Measurements from ENCODE around the gene ESPN. TPM values are rescaled to one million over a fixed set of nuclear protein-coding genes. Genes with fewer than 3 reads are reported as not detected.

ESPN gene
- total RNA-seq, 4 donors from 2014 or later: 0.60 to 6.1 (median 1.7) TPM

DNA sequence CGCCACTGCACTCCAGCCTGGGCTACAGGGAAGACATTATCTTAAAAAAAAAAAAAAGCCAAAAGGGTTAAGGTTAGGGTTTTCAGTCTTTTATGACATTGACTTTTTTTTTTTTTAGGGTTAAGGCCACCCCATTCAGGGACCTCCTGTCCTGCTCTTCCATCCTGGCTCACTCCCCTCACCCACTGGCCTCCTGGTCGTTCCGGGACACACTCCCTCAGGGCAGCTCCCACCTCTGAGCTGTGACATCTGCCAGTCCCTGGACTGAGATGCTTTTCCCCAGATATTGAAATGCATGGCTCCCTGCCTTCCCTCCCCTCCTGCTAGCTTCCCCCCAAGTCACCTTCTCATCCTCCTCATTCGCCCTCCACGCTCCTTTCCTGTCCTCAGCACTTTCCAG lies 57.2 kb downstream of the ESPN start:
- no peak for TF ChIP-seq POLR2A (IDR thresholded peaks at IDR 0.05)
- no peak for DNase-seq (ENCODE audit: low spot score in 2 of 2)
- H3K4me3 ChIP-seq: no peak overlapping the region
- peaks cover 0 to 24% (median 9%) of the 10 kb centered on the region in 4 donors for H3K4me1 ChIP-seq
- H3K27me3 ChIP-seq: peaks cover 0 to 25% of the 10 kb centered on the region in 2 donors
- no peaks in the 10 kb centered on the region for H3K9me3 ChIP-seq
- WGBS, 2 donors: 88% methylated on average over 5 of the region's 5 CpGs
- H3K27ac ChIP-seq: no peak overlapping the region
- H3K36me3 ChIP-seq: peaks cover 0 to 4% (median 0%) of the 10 kb centered on the region in 3 donors

DNA sequence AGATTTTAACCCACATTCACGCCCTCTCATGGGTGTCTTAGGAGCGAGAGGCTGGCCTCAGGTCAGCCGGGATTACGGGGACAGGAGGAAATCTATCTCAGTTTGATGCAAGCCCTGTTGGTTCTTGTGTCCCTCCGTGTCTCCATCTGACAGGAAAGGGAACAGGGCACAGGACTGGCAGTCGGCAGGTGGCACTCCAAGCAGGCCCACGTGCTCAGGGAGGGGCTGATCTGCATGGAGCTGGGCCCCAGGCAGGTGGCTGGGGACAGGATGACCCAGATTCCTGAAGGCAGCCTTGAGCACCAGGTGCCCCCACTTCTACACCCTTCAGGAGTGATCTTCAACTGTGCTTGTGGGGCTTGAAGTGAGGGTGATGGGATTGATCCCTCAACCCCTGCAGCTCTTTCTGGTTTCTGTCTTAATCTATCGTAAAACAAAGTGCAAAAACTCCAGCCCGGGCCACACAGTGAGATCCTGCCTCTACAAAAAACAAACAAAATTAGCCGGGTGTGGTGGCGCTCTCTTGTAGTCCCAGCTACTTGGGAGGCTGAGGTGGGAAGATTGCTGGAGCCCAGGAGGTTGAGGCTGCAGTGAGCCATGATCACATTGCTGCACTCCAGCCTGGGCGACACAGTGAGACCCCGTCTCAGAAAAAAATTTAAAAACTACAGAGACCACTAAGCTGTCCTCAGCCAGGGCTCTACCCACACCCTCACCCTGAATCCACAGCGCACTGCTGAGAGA lies 58.6 kb downstream of the ESPN start:
- no peak for TF ChIP-seq EP300 (IDR thresholded peaks at IDR 0.05)
- TF ChIP-seq, protein P1, sequence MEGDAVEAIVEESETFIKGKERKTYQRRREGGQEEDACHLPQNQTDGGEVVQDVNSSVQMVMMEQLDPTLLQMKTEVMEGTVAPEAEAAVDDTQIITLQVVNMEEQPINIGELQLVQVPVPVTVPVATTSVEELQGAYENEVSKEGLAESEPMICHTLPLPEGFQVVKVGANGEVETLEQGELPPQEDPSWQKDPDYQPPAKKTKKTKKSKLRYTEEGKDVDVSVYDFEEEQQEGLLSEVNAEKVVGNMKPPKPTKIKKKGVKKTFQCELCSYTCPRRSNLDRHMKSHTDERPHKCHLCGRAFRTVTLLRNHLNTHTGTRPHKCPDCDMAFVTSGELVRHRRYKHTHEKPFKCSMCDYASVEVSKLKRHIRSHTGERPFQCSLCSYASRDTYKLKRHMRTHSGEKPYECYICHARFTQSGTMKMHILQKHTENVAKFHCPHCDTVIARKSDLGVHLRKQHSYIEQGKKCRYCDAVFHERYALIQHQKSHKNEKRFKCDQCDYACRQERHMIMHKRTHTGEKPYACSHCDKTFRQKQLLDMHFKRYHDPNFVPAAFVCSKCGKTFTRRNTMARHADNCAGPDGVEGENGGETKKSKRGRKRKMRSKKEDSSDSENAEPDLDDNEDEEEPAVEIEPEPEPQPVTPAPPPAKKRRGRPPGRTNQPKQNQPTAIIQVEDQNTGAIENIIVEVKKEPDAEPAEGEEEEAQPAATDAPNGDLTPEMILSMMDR (IDR thresholded peaks at IDR 0.05): no peak
- TF ChIP-seq POLR2A (IDR thresholded peaks at IDR 0.05): no peak
- H3K4me1 ChIP-seq: peaks cover 0 to 32% (median 11%) of the 10 kb centered on the region in 4 donors
- 84% methylated on average over 14 of the region's 14 CpGs for WGBS, 2 donors
- DNase-seq (ENCODE audit: low spot score in 2 of 2): no peak
- H3K4me3 ChIP-seq: no peak overlapping the region
- H3K36me3 ChIP-seq: no peaks in the 10 kb centered on the region
- H3K9me3 ChIP-seq: no peaks in the 10 kb centered on the region
- no peak overlapping the region for H3K27ac ChIP-seq
- peaks cover 0 to 25% of the 10 kb centered on the region in 2 donors for H3K27me3 ChIP-seq

DNA sequence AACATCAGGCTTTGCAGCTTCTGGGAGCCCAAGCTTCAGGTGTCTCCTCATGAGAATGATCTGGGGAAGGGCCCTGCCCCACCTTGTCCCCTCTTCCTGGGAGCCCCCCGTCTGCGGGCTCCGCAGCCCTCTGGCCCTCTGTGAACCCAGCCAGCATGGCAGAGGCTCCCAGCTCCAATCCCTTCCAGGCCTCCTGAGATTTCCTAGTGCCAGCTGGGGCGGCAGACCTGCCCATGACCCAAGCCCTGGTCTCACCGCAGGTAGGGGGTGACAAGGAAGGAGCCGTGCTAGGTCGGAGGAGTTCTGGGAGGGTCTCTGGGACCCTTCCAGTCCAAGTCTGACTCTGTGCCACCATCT lies 59.2 kb downstream of the ESPN start:
- 95 to 96% methylated on average over 5 to 7 of the region's 7 CpGs for WGBS, 2 donors
- no peaks in the 10 kb centered on the region for H3K9me3 ChIP-seq
- no peak overlapping the region for H3K4me3 ChIP-seq
- TF ChIP-seq, protein P1 (IDR thresholded peaks at IDR 0.05): no peak
- no peak for TF ChIP-seq EP300 (IDR thresholded peaks at IDR 0.05)
- TF ChIP-seq POLR2A (IDR thresholded peaks at IDR 0.05): no peak
- DNase-seq (ENCODE audit: low spot score in 2 of 2): no peak
- H3K27me3 ChIP-seq: peaks cover 0 to 25% of the 10 kb centered on the region in 2 donors
- H3K36me3 ChIP-seq: no peaks in the 10 kb centered on the region
- peaks cover 0 to 34% (median 11%) of the 10 kb centered on the region in 4 donors for H3K4me1 ChIP-seq
- H3K27ac ChIP-seq: no peak overlapping the region

DNA sequence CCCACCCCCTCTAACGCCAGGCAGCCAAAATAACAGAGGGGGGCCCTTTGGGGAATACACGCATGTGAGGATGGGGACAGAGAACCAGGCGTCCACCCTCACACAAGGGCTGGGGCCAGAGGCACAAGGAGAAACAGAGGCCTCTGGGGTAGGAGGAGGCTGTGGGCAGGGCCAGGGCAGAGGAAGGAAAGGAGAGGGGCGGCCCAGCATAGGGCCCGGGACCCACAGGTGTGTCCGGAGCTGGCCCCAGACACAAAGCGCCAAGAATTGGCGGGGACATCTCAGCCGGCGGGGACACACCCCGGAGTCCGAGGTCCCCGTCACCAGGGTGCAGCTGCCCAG lies 60.2 kb downstream of the ESPN start:
- no peak for TF ChIP-seq POLR2A (IDR thresholded peaks at IDR 0.05)
- TF ChIP-seq EP300 (IDR thresholded peaks at IDR 0.05): no peak
- TF ChIP-seq, protein P1 (IDR thresholded peaks at IDR 0.05): no peak
- peaks cover 0 to 25% of the 10 kb centered on the region in 2 donors for H3K27me3 ChIP-seq
- peaks cover 0 to 43% (median 11%) of the 10 kb centered on the region in 4 donors for H3K4me1 ChIP-seq
- no peak for DNase-seq (ENCODE audit: low spot score in 2 of 2)
- H3K9me3 ChIP-seq: no peaks in the 10 kb centered on the region
- no peaks in the 10 kb centered on the region for H3K36me3 ChIP-seq
- H3K4me3 ChIP-seq: peak overlapping the region in 3 of 4 donors; percentile 24 to 49 (median 27)
- peak overlapping the region in 2 of 4 donors; percentile 40 to 66 for H3K27ac ChIP-seq
- WGBS, 2 donors: 30 to 39% methylated on average over 12 to 13 of the region's 13 CpGs

DNA sequence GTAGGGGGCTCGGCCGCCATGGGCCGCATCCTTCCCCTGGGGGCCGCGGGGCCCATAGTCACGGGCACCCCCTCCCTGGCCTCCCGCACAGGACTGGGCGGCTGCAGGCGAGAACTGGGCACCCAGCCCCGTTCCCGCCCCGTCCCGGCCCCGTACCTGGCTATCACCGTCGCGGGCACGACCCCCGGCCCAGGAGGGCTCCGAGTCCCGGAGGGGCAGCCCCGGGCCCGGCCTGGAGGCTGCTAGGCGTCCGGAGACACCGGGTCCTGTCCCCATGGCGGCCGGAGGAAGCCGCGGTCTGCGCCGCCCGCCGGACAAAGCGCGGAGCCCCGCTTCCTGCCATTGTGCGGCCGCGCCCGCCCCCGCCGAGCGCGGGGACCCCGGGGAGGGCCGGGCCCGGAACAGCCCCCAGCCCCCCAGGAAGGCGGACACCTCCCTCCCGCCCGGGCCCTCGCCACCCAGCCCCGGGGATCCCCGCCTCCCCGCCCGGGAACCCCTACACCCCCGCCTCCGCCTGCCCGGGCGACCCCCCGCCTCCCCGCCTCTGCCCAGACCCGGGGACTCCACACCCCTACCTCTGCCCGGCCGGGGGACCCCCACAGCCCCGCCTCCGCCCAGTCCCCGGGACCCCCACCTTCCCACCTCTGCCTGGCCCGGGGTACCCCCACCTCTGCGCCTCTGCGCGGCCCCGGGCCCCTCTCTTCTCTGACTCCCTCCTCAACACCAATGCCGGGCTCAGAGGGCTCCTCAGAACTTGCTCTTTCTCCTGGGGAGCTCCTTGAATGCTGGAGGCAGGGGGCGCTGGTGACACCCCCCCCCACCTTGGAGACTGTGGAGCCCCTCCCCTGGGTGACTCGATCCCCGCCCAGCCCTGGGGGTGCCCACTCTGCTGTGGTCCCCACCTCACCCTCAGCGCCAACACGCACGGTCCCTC lies 60.9 kb downstream of the ESPN start:
- H3K4me1 ChIP-seq: peaks cover 0 to 49% (median 14%) of the 10 kb centered on the region in 4 donors
- H3K9me3 ChIP-seq: no peaks in the 10 kb centered on the region
- no peak for DNase-seq (ENCODE audit: low spot score in 2 of 2)
- TF ChIP-seq EP300 (IDR thresholded peaks at IDR 0.05) (no peak), POLR2A (IDR thresholded peaks at IDR 0.05) (no peak)
- TF ChIP-seq, protein P1 (IDR thresholded peaks at IDR 0.05): no peak
- no peaks in the 10 kb centered on the region for H3K36me3 ChIP-seq
- WGBS, 2 donors: 9 to 22% methylated on average over 10 to 20 of the region's 80 CpGs
- peaks cover 0 to 31% of the 10 kb centered on the region in 2 donors for H3K27me3 ChIP-seq
- H3K4me3 ChIP-seq: peak overlapping the region in 3 of 4 donors; percentile 24 to 49 (median 27)
- H3K27ac ChIP-seq: peak overlapping the region in 2 of 4 donors; percentile 40 to 66
